Rectal smooth muscle tissue (tissue), 1 donor: Measurements from ENCODE around the gene CECR2.
A peak's percentile ranks its signal among the peaks of the same experiment; 100 is the strongest.

ENCODE experiments used
- H3K27ac ChIP-seq: one replicate; pipeline ENCODE4 v1.7.0; 2013; ENCODE audit warnings: low read depth, low read length, inconsistent platforms
- H3K27me3 ChIP-seq: one replicate; pipeline ENCODE4 v1.7.0; 2013; ENCODE audit warnings: low read length; ENCODE audit not compliant: control insufficient read depth, insufficient read depth
- H3K36me3 ChIP-seq: one replicate; pipeline ENCODE4 v1.7.0; 2013; ENCODE audit warnings: low read length; ENCODE audit not compliant: control insufficient read depth, insufficient read depth
- H3K4me1 ChIP-seq: one replicate; pipeline ENCODE4 v1.7.0; 2013; ENCODE audit warnings: low read length; ENCODE audit not compliant: control insufficient read depth, insufficient read depth
- H3K4me3 ChIP-seq: one replicate; pipeline ENCODE4 v1.7.0; 2013; ENCODE audit warnings: low read length
- H3K9ac ChIP-seq: one replicate; pipeline ENCODE4 v1.7.0; 2013; ENCODE audit warnings: low read length

The CECR2 gene

GRCh38 chr22:17370026-17370765 lies 936 bp downstream of the CECR2 start:
- no peak overlapping the region for H3K9ac ChIP-seq
- no peaks in the 10 kb centered on the region for H3K36me3 ChIP-seq
- peaks cover 14% of the 10 kb centered on the region for H3K27me3 ChIP-seq
- no peaks in the 10 kb centered on the region for H3K4me1 ChIP-seq
- H3K27ac ChIP-seq, result no peak overlapping the region
- H3K4me3 ChIP-seq, result peak overlapping the region; percentile 46

DNA sequence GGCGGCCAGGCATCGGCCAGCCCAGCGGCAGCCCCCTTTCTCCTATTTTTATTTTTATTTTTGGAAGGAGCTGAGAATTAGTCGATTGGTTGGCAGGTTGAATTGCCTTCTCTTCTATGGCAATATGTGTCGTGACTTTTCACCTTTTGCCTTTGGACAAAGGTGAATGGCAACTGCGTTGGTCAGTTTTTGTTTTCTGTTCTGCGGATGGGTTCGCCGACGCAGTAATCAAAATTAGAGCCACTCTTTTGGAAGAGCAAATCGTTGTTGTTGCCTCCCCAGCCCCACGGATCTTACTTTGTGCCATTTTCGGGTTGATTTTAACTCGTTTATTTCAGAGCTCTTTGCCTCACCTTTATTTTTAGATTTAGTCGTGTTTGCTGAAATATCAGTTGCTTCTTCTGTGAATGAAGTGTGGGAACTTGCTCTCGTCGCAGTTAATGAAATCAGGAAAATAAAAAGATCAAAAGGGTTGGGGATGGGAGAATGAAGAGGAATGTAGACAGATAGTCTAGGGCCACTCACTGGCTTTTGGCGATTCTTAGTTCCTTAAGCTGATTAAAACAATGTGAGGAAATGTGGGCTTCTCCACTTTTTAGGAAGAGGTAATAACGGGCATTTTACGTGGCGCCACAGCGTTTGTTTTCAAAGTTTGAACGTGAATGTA lies 1.6 kb downstream of the CECR2 start:
- Histone ChIP-seq H3K27me3 (peaks cover 14% of the 10 kb centered on the region), H3K9ac (no peak overlapping the region), H3K36me3 (no peaks in the 10 kb centered on the region), H3K4me1 (no peaks in the 10 kb centered on the region), H3K4me3 (peak overlapping the region; percentile 46), H3K27ac (no peak overlapping the region)

DNA sequence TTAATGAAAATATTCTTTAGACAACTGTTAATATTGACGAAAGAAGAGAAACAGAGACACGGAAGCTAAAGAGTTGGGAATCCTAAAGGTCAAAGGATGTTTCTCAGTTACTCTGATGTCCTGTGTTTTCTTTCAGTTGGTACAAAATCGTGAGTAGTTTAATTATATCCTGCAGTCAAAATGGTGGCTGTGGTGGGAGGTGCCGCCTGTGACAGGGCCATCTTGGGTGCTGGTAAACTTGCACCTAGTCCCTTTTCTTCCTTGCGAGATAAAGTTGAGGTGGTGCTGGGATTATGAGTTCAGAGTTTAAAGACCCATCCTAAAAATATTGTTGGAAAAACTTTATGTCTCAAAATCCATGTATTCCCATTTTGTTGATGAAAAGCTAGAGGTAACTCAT lies 2.2 kb downstream of the CECR2 start:
- H3K9ac ChIP-seq, result no peak overlapping the region
- no peaks in the 10 kb centered on the region for H3K36me3 ChIP-seq
- no peak overlapping the region for H3K27ac ChIP-seq
- peak overlapping the region; percentile 46 for H3K4me3 ChIP-seq
- H3K27me3 ChIP-seq, result peaks cover 14% of the 10 kb centered on the region
- no peaks in the 10 kb centered on the region for H3K4me1 ChIP-seq

GRCh38 chr22:17373855-17374254 lies 4.6 kb downstream of the CECR2 start:
- no peak overlapping the region for H3K4me3 ChIP-seq
- H3K27me3 ChIP-seq, result peaks cover 6% of the 10 kb centered on the region
- no peak overlapping the region for H3K27ac ChIP-seq
- H3K9ac ChIP-seq, result no peak overlapping the region
- H3K36me3 ChIP-seq, result no peaks in the 10 kb centered on the region
- no peaks in the 10 kb centered on the region for H3K4me1 ChIP-seq

- Histone ChIP-seq H3K27ac (no peak overlapping the region), H3K4me3 (no peak overlapping the region), H3K9ac (no peak overlapping the region), H3K36me3 (no peaks in the 10 kb centered on the region), H3K27me3 (no peaks in the 10 kb centered on the region), H3K4me1 (no peaks in the 10 kb centered on the region)
Observed at GRCh38 chr22:17375914-17376614, 6.8 kb downstream of the CECR2 start.

- H3K4me3 ChIP-seq, result no peak overlapping the region
- H3K36me3 ChIP-seq, result no peaks in the 10 kb centered on the region
- H3K9ac ChIP-seq, result no peak overlapping the region
- no peak overlapping the region for H3K27ac ChIP-seq
- H3K4me1 ChIP-seq, result no peaks in the 10 kb centered on the region
- H3K27me3 ChIP-seq, result no peaks in the 10 kb centered on the region
Observed at GRCh38 chr22:17376950-17377349, 7.7 kb downstream of the CECR2 start.

GRCh38 chr22:17379944-17380343 lies 10.7 kb downstream of the CECR2 start:
- Histone ChIP-seq H3K36me3 (no peaks in the 10 kb centered on the region), H3K9ac (no peak overlapping the region), H3K4me3 (no peak overlapping the region), H3K4me1 (no peaks in the 10 kb centered on the region), H3K27ac (no peak overlapping the region), H3K27me3 (no peaks in the 10 kb centered on the region)

DNA sequence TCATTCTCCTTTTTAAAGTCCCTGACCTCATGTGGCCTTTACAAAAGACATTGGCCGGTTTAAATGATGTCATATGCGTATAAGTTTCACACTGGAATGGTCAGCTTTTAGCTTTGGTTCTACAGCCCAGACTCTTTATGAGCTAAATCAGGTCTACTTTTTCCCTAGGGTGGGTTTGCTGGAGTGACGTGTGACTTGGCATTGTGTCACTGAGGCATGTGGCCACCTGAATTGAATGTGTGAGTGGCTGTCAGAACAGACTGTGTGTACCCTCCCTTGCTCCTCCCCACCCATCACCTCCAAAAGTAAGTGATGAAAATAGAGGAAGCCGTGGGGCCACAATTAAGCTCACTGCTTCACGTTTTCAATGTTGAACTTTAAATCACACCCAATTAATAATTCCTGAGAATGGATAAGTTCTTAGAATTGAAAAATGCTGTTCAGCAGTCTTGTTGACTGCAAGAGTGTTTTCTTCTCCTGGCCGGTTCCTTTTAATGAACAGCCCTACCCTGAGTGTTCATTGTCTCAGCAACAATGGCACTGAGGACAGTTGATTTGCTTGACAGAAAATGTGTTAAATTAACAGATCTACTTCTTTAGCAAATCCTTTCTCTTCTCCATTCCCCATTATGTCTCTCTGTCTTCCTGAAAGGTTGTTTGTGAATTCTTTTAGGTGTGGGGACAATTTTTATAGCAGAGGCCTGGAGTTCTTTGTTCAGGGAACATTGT lies 11.3 kb downstream of the CECR2 start:
- Histone ChIP-seq H3K4me1 (no peaks in the 10 kb centered on the region), H3K27ac (no peak overlapping the region), H3K9ac (no peak overlapping the region), H3K4me3 (no peak overlapping the region), H3K36me3 (no peaks in the 10 kb centered on the region), H3K27me3 (no peaks in the 10 kb centered on the region)

DNA sequence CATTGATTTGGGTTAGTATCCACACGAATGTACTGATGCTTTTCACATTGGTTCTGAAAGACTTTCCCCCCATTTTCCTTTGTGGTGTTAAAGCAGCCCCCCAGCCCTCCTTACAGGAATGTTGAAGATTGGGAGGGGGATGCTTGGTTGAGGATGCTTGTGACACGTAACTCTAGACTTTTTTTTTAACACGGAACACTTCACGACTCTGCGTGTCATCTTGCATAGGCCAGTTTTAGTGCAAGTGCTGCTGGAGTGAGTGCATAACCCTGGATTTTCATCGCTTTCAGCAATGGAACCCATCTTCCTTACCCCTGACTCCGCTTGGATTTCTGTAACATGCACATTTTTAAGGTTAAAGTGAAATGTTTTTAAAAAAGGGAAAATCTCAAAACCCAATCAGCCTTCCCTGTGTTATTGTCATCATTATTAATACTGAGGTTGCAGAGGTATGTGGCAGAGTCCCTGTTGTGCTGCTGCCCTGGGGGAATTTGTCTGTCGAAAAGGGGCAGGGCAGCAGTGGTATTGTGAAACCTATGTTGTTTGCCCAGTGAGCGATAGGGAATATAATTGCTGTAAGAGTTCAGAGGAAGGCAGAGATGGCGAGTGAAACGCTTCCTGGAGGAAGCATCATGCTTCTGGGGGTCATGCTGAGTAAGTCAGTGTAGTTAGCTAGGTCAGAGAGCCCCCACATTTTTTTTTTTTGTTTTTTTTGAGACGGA lies 12.1 kb downstream of the CECR2 start:
- H3K27me3 ChIP-seq, result no peaks in the 10 kb centered on the region
- no peak overlapping the region for H3K27ac ChIP-seq

GRCh38 chr22:17384612-17385330 lies 15.5 kb downstream of the CECR2 start:
- Histone ChIP-seq H3K36me3 (no peaks in the 10 kb centered on the region), H3K4me1 (no peaks in the 10 kb centered on the region)

More for the DNA sequence above, 12.1 kb downstream of the CECR2 start:
- Histone ChIP-seq H3K4me3 (no peak overlapping the region), H3K36me3 (no peaks in the 10 kb centered on the region), H3K4me1 (no peaks in the 10 kb centered on the region), H3K9ac (no peak overlapping the region)

DNA sequence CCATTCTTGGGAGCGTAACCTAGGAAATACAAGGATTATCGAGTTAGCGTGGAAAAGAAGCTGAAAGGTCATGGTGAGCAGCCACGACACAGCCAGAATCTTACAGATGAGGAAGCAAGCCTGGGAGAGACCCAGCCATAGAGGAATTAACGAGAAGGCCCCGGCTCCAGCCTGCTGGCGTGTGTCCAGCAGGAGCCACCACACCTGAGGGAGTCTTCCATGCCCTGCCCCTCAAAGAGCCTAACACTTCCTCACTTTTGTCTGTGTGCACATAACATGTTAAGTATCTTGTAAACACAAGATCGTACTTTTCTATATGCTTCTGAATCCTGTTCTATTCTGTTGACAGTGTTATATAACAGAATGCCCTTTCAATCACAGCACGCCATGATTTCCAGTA lies 18.1 kb downstream of the CECR2 start:
- no peak overlapping the region for H3K4me3 ChIP-seq
- H3K4me1 ChIP-seq, result no peaks in the 10 kb centered on the region
- H3K9ac ChIP-seq, result no peak overlapping the region
- no peaks in the 10 kb centered on the region for H3K27me3 ChIP-seq
- no peak overlapping the region for H3K27ac ChIP-seq
- no peaks in the 10 kb centered on the region for H3K36me3 ChIP-seq

More at GRCh38 chr22:17384612-17385330, 15.5 kb downstream of the CECR2 start:
- Histone ChIP-seq H3K9ac (no peak overlapping the region), H3K27me3 (no peaks in the 10 kb centered on the region), H3K27ac (no peak overlapping the region), H3K4me3 (no peak overlapping the region)
